HepG2 (cell line): ENCODE results near the gene CSMD2. TPM values are rescaled to one million over a fixed set of nuclear protein-coding genes. Genes with fewer than 3 reads are reported as not detected.

Experiments
- ATAC-seq: fragments of 200-7000 bp; cut with Tn5 transposase; 3 replicates; pipeline ENCODE4 v1.9.1; 2020; ENCODE audit warnings: mild to moderate bottlenecking, moderate library complexity
- BruUV-seq: library from RNA; stranded (reverse); fragments of 400-500 nt; replicated peaks from 2 replicates; lab custom pipeline; 2021; lab: Mats Ljungman, UMichigan
- CTCF ChIA-PET: fragments of 300-600 bp; formaldehyde crosslinking; extraction: SDS; loops from one replicate; lab custom pipeline; 2021; ENCODE audit warnings: low total read pairs, inconsistent platforms, low intra/inter-chr PET ratio; lab: Yijun Ruan, JAX
- POLR2A ChIA-PET: fragments of 350-600 bp; sonication (Branson Sonifier 250); formaldehyde crosslinking; loops from one replicate; lab custom pipeline; 2020; ENCODE audit warnings: antibody characterized with exemption, inconsistent platforms; lab: Yijun Ruan, JAX
- DNase-seq: peaks from one replicate; pipeline ENCODE4 v3.0.0-alpha.2; 2015; ENCODE audit warnings: low spot score
- FAIRE-seq: peaks from 3 replicates; lab custom pipeline; 2011; peaks lifted over from hg19 to GRCh38; lab: Jason Lieb, UNC
- H2AFZ ChIP-seq: one replicate; pipeline ENCODE4 v1.6.1; 2011; ENCODE audit warnings: low read length, inconsistent platforms
- H3K27ac ChIP-seq: fragments of 300-600 bp; 3 replicates; pipeline ENCODE4 v1.8.0; 2011; ENCODE audit warnings: mixed run types, mild to moderate bottlenecking, mixed read lengths, low read length, inconsistent platforms; ENCODE audit not compliant: insufficient read depth; ENCODE audit errors: extremely low read length
- H3K27me3 ChIP-seq, 2 experiments: fragments of 200-600 bp in 1 of 2; 2 replicates in 1 of 2; 3 replicates in 1 of 2; pipeline versions ENCODE4 v1.6.0 to v1.8.0; 2011; ENCODE audit warnings: low read length in 2 of 2, mild to moderate bottlenecking in 2 of 2, moderate library complexity in 2 of 2, inconsistent platforms in 1 of 2; ENCODE audit not compliant: insufficient read depth in 2 of 2, control insufficient read depth in 1 of 2
- H3K36me3 ChIP-seq, 2 experiments: fragments of 200-600 bp in 1 of 2; replicated peaks in 1 of 2; 2 replicates in 1 of 2; 3 replicates in 1 of 2; pipeline versions ENCODE4 v1.5.1 to v1.8.0; 2011; ENCODE audit warnings: low read length in 2 of 2, inconsistent platforms in 1 of 2; ENCODE audit not compliant: insufficient read depth in 2 of 2, control insufficient read depth in 1 of 2
- H3K4me1 ChIP-seq: 2 replicates; pipeline ENCODE4 v1.5.1; 2012; ENCODE audit warnings: low read length, inconsistent platforms; ENCODE audit not compliant: insufficient read depth
- H3K4me2 ChIP-seq: 2 replicates; pipeline ENCODE4 v1.6.0; 2011; ENCODE audit warnings: low read depth, low read length, inconsistent platforms
- H3K4me3 ChIP-seq, 3 experiments: fragments of 200-600 bp in 1 of 3; sonication (generic), shearing (Covaris generic) in 1 of 3; replicated peaks in 1 of 3; 2 replicates each; pipeline ENCODE4 v1.5.1; 2011 to 2016; ENCODE audit warnings: low read length in 3 of 3, inconsistent platforms in 2 of 3, low read depth in 2 of 3, mild to moderate bottlenecking in 2 of 3, control low read depth in 1 of 3, mixed read lengths in 1 of 3; ENCODE audit not compliant: insufficient read depth in 1 of 3
- H3K79me2 ChIP-seq: one replicate; pipeline ENCODE4 v1.6.1; 2011; ENCODE audit warnings: low read length, inconsistent platforms; ENCODE audit not compliant: insufficient read depth
- H3K9ac ChIP-seq: 2 replicates; pipeline ENCODE4 v1.6.0; 2011; ENCODE audit warnings: mild to moderate bottlenecking, low read depth, low read length, inconsistent platforms; ENCODE audit not compliant: insufficient read depth
- H3K9me3 ChIP-seq: 2 replicates; pipeline ENCODE4 v1.5.1; 2012; ENCODE audit warnings: mild to moderate bottlenecking, low read length
- H4K20me1 ChIP-seq: 2 replicates; pipeline ENCODE4 v1.6.0; 2011; ENCODE audit warnings: inconsistent platforms, mild to moderate bottlenecking, low read length, moderate library complexity; ENCODE audit not compliant: insufficient read depth
- BATF2 ChIP-seq: sonication (generic); formaldehyde crosslinking; IDR thresholded peaks from 2 replicates; pipeline ENCODE4 v1.8.0; 2022; ENCODE audit warnings: mild to moderate bottlenecking, missing genetic modification reagents, moderate library complexity
- EED ChIP-seq: sonication (generic); formaldehyde crosslinking; IDR thresholded peaks from 2 replicates; pipeline ENCODE4 v1.5.0; 2020; ENCODE audit warnings: mild to moderate bottlenecking, missing genetic modification reagents
- FOXP1 ChIP-seq, 2 experiments: fragments of 450-650 bp in 1 of 2; IDR thresholded peaks; 2 replicates each; pipeline ENCODE4 v1.6.1; 2017 to 2018; ENCODE audit warnings: antibody characterized with exemption in 1 of 2
- KAT7 ChIP-seq: IDR thresholded peaks from 2 replicates; pipeline ENCODE4 v1.6.1; 2018; ENCODE audit warnings: borderline replicate concordance, missing compliant biosample characterization
- NONO ChIP-seq, 2 experiments: fragments of 450-650 bp in 1 of 2; sonication (generic) in 1 of 2; formaldehyde crosslinking in 1 of 2; IDR thresholded peaks in 1 of 2; conservative IDR thresholded peaks in 1 of 2; 2 replicates each; pipeline versions ENCODE4 v1.6.1 to v1.8.0; 2017 to 2022; ENCODE audit warnings: mild to moderate bottlenecking in 1 of 2, missing genetic modification reagents in 1 of 2, moderate library complexity in 1 of 2
- SMAD3 ChIP-seq: sonication (generic); formaldehyde crosslinking; IDR thresholded peaks from 2 replicates; pipeline ENCODE4 v1.4.0; 2020; ENCODE audit warnings: missing genetic modification reagents
- ZNF513 ChIP-seq: sonication (generic); formaldehyde crosslinking; conservative IDR thresholded peaks from 2 replicates; pipeline ENCODE4 v1.5.0; 2020; ENCODE audit warnings: missing genetic modification reagents
- WGBS: methylation state at CpG from one replicate; pipeline ENCODE4 v1.1.6; 2017; ENCODE audit warnings: low lambda C conversion rate; 5-methylcytosine and 5-hydroxymethylcytosine counted together
- in situ Hi-C: cut with HindIII; loops from 2 replicates; pipeline ENCODE4 v1.10.0; 2017; ENCODE audit warnings: low pct_unique_long_range_greater_than_20kb; ENCODE audit not compliant: extremely low pct_ligation_motif_present
- intact Hi-C: fragments of 100-400 bp; cut with micrococcal nuclease; formaldehyde crosslinking; loops from one replicate; pipeline ENCODE4 v1.10.0; 2022; ENCODE audit not compliant: unreplicated experiment
- polyA plus RNA-seq, 8 experiments: library from polyadenylated mRNA; depleted of rRNA in 3 of 8; stranded (reverse) in 7 of 8; unstranded in 1 of 8; fragments of >200 nt; fragmentation: Illumina TruSeq in 4 of 8; extraction: Trizol in 4 of 8; gene quantifications; 2 replicates each; pipeline versions ENCODE4 v1.2.1 to v1.2.3, GENCODE V29; 2011 to 2016; ENCODE audit warnings: low read depth in 4 of 8, missing spikeins in 1 of 8, mixed read lengths in 1 of 8; ENCODE audit not compliant: insufficient read depth in 1 of 8
- total RNA-seq, 5 experiments: library from RNA; depleted of rRNA; stranded (reverse); fragments of >200 nt; fragmentation: Illumina TruSeq; extraction: Trizol; gene quantifications; 2 replicates each; pipeline ENCODE4 v1.2.3, GENCODE V29; 2016; ENCODE audit warnings: low read depth in 1 of 5
- TF ChIP-seq, protein P1 (sequence below): sonication (generic); formaldehyde crosslinking; IDR thresholded peaks from 2 replicates; pipeline ENCODE4 v1.4.0; 2020; ENCODE audit warnings: missing genetic modification reagents
- TF ChIP-seq, protein P2 (sequence below): sonication (generic); formaldehyde crosslinking; IDR thresholded peaks from 2 replicates; pipeline ENCODE4 v1.5.1; 2020; ENCODE audit warnings: missing genetic modification reagents, mild to moderate bottlenecking, borderline replicate concordance

The CSMD2 gene
- total and polyA plus RNA-seq, 2 of the 13 experiments (the other 11 are each of a cell fraction or from before 2014, with no cell fraction given): not detected

DNA sequence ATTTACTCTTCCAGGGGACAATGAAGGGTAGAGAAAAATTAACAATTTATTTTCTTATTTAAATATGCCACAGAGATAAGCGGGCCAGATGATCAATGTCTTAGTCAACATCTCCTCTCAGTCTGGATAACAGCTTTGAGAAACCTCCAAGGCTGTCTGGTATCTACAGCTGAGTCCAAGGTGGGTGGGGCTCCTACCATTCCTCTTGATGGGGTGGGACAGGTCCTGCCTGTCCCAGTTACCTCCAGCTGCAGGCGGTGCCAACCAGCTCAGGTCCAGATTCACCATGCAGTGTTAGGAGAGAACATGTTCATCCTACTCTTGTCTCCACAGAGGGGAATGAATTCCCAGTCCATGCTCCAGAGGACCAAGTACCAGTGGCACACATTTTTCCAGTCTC, 21.1 kb downstream of the CSMD2 start (continued):
- TF ChIP-seq, protein P1, sequence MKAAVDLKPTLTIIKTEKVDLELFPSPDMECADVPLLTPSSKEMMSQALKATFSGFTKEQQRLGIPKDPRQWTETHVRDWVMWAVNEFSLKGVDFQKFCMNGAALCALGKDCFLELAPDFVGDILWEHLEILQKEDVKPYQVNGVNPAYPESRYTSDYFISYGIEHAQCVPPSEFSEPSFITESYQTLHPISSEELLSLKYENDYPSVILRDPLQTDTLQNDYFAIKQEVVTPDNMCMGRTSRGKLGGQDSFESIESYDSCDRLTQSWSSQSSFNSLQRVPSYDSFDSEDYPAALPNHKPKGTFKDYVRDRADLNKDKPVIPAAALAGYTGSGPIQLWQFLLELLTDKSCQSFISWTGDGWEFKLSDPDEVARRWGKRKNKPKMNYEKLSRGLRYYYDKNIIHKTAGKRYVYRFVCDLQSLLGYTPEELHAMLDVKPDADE: no peak
- TF ChIP-seq, protein P2, sequence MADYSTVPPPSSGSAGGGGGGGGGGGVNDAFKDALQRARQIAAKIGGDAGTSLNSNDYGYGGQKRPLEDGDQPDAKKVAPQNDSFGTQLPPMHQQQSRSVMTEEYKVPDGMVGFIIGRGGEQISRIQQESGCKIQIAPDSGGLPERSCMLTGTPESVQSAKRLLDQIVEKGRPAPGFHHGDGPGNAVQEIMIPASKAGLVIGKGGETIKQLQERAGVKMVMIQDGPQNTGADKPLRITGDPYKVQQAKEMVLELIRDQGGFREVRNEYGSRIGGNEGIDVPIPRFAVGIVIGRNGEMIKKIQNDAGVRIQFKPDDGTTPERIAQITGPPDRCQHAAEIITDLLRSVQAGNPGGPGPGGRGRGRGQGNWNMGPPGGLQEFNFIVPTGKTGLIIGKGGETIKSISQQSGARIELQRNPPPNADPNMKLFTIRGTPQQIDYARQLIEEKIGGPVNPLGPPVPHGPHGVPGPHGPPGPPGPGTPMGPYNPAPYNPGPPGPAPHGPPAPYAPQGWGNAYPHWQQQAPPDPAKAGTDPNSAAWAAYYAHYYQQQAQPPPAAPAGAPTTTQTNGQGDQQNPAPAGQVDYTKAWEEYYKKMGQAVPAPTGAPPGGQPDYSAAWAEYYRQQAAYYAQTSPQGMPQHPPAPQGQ: no peak

DNA sequence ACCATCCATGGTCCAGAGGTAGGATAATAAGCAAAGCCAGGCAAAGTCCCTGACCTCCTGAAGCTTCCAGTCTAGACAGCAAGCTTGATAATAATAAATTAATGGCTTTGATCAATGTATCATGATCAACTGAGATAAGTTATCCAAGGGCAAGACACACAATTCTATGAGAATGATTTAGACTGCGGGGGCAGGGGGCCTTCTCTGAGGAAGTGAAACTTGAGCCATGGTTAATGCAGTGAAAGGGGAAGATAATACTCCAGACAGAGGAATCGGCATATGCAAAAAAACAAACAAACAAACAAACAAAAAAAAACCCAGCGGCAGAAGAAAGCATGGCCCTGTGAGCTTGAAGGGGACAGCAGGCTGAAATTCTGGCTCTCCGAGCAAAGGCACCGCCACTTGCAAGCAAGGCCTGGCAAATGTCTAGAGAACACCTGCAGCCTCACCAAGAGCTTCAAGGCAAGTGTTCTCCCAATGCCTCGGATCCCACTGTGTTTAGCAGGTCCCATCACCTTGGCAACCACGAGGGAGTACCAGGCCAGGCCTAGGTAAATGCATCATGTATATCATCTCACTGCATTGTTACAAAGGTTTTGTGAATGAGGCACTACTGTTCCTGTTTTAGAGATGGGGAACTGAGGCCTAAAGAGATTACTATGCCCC, 24.9 kb downstream of the CSMD2 start:
- ChIA-PET CTCF (no interaction called here), POLR2A (interaction anchor here (0.6 kb wide), 1 partner anchor 444 kb away, joined by 3 read pairs; no protein-coding TSS in a partner anchor)
- BruUV-seq: no TSS peak
- H4K20me1 ChIP-seq: no peaks in the 10 kb centered on the region
- no peaks in the 10 kb centered on the region for H3K36me3 ChIP-seq
- H3K9me3 ChIP-seq: no peaks in the 10 kb centered on the region
- in situ Hi-C loops: no loop called here
- WGBS: 9% methylated on average over 7 of the region's 7 CpGs
- intact Hi-C loops: no loop called here
- no peaks in the 10 kb centered on the region for H3K4me1 ChIP-seq
- H3K27me3 ChIP-seq: 0 out of 5 replicates have a peak, but pooled peaks cover 0 to 4% of the 10 kb centered on the region in 2 experiments
- no peak overlapping the region for H3K4me3 ChIP-seq
- H3K9ac ChIP-seq: no peak overlapping the region
- FAIRE-seq (no peak), DNase-seq (no peak), ATAC-seq (no peak)
- H3K4me2 ChIP-seq: no peak overlapping the region
- H2AFZ ChIP-seq: no peak overlapping the region
- H3K79me2 ChIP-seq: no peaks in the 10 kb centered on the region
- H3K27ac ChIP-seq: no peak overlapping the region
- TF ChIP-seq SMAD3: no peak
- no peak for TF ChIP-seq FOXP1 (IDR thresholded peaks at IDR 0.05)
- TF ChIP-seq FOXP1 (CRISPR knock-in tag; IDR thresholded peaks at IDR 0.05): no peak
- TF ChIP-seq NONO (IDR thresholded peaks at IDR 0.05): no peak
- no peak for TF ChIP-seq NONO (CRISPR knock-in tag; conservative IDR thresholded peaks at IDR 0.05)
- no peak for TF ChIP-seq BATF2 (CRISPR knock-in tag)
- TF ChIP-seq EED (CRISPR knock-in tag): no peak
- no peak for TF ChIP-seq KAT7 (CRISPR knock-in tag)
- TF ChIP-seq ZNF513: no peak
